Spinal cord (tissue), 10 donors: ENCODE measurements around the gene SUN2. TPM values are rescaled to one million over a fixed set of nuclear protein-coding genes. Genes with fewer than 3 reads are reported as not detected.
A peak's percentile ranks its signal among the peaks of the same experiment; 100 is the strongest.

Experiments
- DNase-seq, 6 donors: peaks; one replicate each; pipeline versions ENCODE4 v3.0.0 to v3.0.0-alpha.2; 2013 to 2015; ENCODE audit warnings: low spot score in 6 of 6, low read depth in 4 of 6
- H3K27ac ChIP-seq: one replicate; pipeline ENCODE4 v1.5.1; 2013; ENCODE audit warnings: low read depth, low read length, control low read depth
- H3K27me3 ChIP-seq: one replicate; pipeline ENCODE4 v1.6.1; 2013; ENCODE audit warnings: low read length; ENCODE audit not compliant: control insufficient read depth, insufficient read depth
- H3K36me3 ChIP-seq: one replicate; pipeline ENCODE4 v1.6.1; 2013; ENCODE audit warnings: low read length; ENCODE audit not compliant: control insufficient read depth, insufficient read depth
- H3K4me1 ChIP-seq: one replicate; pipeline ENCODE4 v1.6.1; 2013; ENCODE audit warnings: low read length; ENCODE audit not compliant: control insufficient read depth, insufficient read depth
- H3K4me3 ChIP-seq: one replicate; pipeline ENCODE4 v1.5.1; 2013; ENCODE audit warnings: low read depth, low read length, control low read depth
- H3K9me3 ChIP-seq: one replicate; pipeline ENCODE4 v1.6.1; 2013; ENCODE audit warnings: low read length; ENCODE audit not compliant: control insufficient read depth, insufficient read depth
- WGBS: methylation state at CpG from one replicate; pipeline ENCODE4 v1.1.5; 2013; ENCODE audit warnings: missing lambda C conversion rate; ENCODE audit not compliant: insufficient coverage; 5-methylcytosine and 5-hydroxymethylcytosine counted together
- polyA plus RNA-seq, 2 donors: library from polyadenylated mRNA; unstranded; fragments of 120-200 nt; gene quantifications; one replicate each; pipeline ENCODE4 v1.2.1, GENCODE V29; 2013; ENCODE audit not compliant: insufficient read length in 2 of 2
- small RNA-seq: library from RNA; depleted of rRNA; stranded (forward); fragments of <200 nt; gene quantifications from one replicate; pipeline ENCODE3, GENCODE V24; 2014; ENCODE audit warnings: low replicate concordance
- total RNA-seq, 2 donors: library from RNA; depleted of rRNA in 1 of 2; stranded (reverse); fragments of 120-200 nt in 1 of 2; fragments of >200 nt in 1 of 2; gene quantifications; one replicate each; pipeline versions ENCODE4 v1.2.3 to v1.2.4, GENCODE V29; 2013 to 2014
- donor health status: healthy.

Gene SUN2
- total and polyA plus RNA-seq, 4 donors: 33.2 to 66.9 (median 46.0) TPM

DNA sequence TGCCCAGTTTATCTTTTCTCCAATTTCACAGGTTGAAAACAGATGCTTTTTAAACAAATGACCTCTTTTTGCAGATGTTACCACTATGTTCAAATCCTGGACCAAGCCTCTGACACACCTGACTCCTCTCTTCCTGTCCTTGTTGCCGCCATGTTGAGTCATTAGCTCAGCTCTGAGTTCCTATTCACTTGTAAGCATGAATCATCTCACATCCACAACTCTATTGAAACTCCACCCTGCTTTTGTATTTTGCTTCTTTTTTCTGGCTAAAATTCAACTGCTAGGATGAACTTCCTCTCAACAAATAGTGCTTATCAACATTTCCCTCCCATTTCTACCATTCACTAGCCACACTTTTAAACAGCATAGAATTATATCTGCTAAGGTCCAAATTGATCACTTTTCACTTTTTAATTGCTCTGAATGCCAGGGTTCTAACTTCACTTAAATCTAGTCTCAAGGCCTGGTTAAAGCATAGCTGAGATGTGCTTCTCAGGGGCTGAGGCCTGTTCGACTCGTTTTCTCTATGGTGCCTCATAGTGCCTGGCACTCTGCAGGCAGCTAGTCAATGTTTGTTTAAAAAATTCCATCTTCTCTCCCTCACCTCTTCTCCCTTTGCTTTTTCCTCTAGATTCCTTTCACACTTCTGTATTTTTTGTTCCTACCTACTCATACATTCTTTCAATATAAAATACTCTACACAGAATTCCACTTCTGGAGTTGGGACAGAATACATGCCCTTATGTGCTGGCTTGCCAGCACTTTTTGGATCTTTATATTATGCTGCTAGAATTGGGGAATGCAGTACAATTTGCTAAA is 59.0 kb downstream of the SUN2 start:
- WGBS: 39% methylated on average over 3 of the region's 3 CpGs
- no peaks in the 10 kb centered on the region for H3K27me3 ChIP-seq
- peak overlapping the region; percentile 61 for H3K27ac ChIP-seq
- H3K9me3 ChIP-seq: no peaks in the 10 kb centered on the region
- H3K36me3 ChIP-seq: peaks cover 11% of the 10 kb centered on the region
- no peak overlapping the region for H3K4me3 ChIP-seq
- peaks cover 20% of the 10 kb centered on the region for H3K4me1 ChIP-seq
- no peak for DNase-seq

DNA sequence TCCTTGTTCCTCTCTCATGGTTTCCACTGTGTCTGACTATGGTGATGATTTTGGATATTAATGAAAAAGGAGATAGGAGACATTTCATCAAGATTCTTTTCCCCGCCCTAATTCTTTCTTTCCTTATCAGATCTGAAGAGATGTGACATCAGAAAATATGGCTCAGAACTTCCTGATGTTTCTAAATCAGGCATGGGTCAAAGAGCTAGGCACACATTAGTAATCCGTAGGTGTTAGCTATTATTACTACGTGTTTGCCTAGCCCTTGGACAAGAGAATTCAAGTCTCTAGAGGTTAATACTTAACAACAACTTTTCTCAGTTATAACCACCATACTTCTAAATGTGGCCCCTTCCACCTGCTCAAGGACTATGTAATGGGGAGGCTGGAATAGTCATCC is 60.9 kb downstream of the SUN2 start:
- H3K36me3 ChIP-seq: peaks cover 24% of the 10 kb centered on the region
- H3K4me1 ChIP-seq: peaks cover 13% of the 10 kb centered on the region
- DNase-seq: no peak
- no peaks in the 10 kb centered on the region for H3K27me3 ChIP-seq
- H3K27ac ChIP-seq: no peak overlapping the region
- no peak overlapping the region for H3K4me3 ChIP-seq
- no peaks in the 10 kb centered on the region for H3K9me3 ChIP-seq
- WGBS: no CpG with 5 or more reads among the region's 3 CpGs

- Histone ChIP-seq H3K27me3 (no peaks in the 10 kb centered on the region), H3K27ac (no peak overlapping the region), H3K9me3 (no peaks in the 10 kb centered on the region), H3K4me3 (no peak overlapping the region), H3K4me1 (peaks cover 10% of the 10 kb centered on the region), H3K36me3 (peaks cover 30% of the 10 kb centered on the region)
- DNase-seq: no peak
- WGBS: no CpG with 5 or more reads among the region's 2 CpGs
These were observed 61.7 kb downstream of the SUN2 start for GRCh38 chr22:38694049-38694448.

GRCh38 chr22:38689651-38690050 is 66.1 kb downstream of the SUN2 start:
- DNase-seq: no peak
- Histone ChIP-seq H3K27me3 (no peaks in the 10 kb centered on the region), H3K9me3 (no peaks in the 10 kb centered on the region), H3K36me3 (peaks cover 61% of the 10 kb centered on the region), H3K4me3 (no peak overlapping the region), H3K4me1 (no peaks in the 10 kb centered on the region), H3K27ac (no peak overlapping the region)
- no CpG with 5 or more reads among the region's 1 CpG for WGBS

- H3K36me3 ChIP-seq: peaks cover 51% of the 10 kb centered on the region
- H3K9me3 ChIP-seq: no peaks in the 10 kb centered on the region
- peaks cover 10% of the 10 kb centered on the region for H3K4me1 ChIP-seq
- 100% methylated on average over 1 of the region's 1 CpG for WGBS
- no peaks in the 10 kb centered on the region for H3K27me3 ChIP-seq
- no peak for DNase-seq
- H3K27ac ChIP-seq: no peak overlapping the region
- H3K4me3 ChIP-seq: no peak overlapping the region
These were observed 70.0 kb downstream of the SUN2 start for GRCh38 chr22:38685761-38686160.

GRCh38 chr22:38684895-38685294 is 70.9 kb downstream of the SUN2 start:
- H3K27me3 ChIP-seq: no peaks in the 10 kb centered on the region
- peaks cover 17% of the 10 kb centered on the region for H3K4me1 ChIP-seq
- no peak overlapping the region for H3K27ac ChIP-seq
- no peaks in the 10 kb centered on the region for H3K9me3 ChIP-seq
- no peak for DNase-seq
- 100% methylated on average over 2 of the region's 9 CpGs for WGBS
- H3K36me3 ChIP-seq: peaks cover 44% of the 10 kb centered on the region
- H3K4me3 ChIP-seq: no peak overlapping the region

Small RNA genes within 50 kb of the gene (small RNA-seq; reads per million reads assigned to genes)
- not detected for gene AL021707.8

Other genes starting within 250 kb of the SUN2 start
- 100 to 1,000 TPM; 564 to 606 TPM for gene DDX17, start 249.7 kb downstream of the SUN2 start, total RNA-seq
- 100 to 1,000 TPM; 546 to 591 TPM for gene DDX17, start 249.7 kb downstream of the SUN2 start, polyA plus RNA-seq
- gene DMC1, start 185.8 kb downstream of the SUN2 start, total RNA-seq: 1 to 10 TPM; 3.8 to 3.9 TPM
- 1 to 10 TPM; 1.9 to 2.9 TPM for gene DMC1, start 185.8 kb downstream of the SUN2 start, polyA plus RNA-seq
- gene FAM227A, start 99.6 kb downstream of the SUN2 start, total RNA-seq: 1 to 10 TPM; 5.9 to 8.8 TPM
- gene FAM227A, start 99.6 kb downstream of the SUN2 start, polyA plus RNA-seq: 1 to 10 TPM; 6.5 to 9.4 TPM
- gene CBY1, start 99.4 kb downstream of the SUN2 start, total RNA-seq: 10 to 100 TPM; 16.1 to 37.5 TPM
- gene CBY1, start 99.4 kb downstream of the SUN2 start, polyA plus RNA-seq: 10 to 100 TPM; 38.1 to 53.0 TPM
- gene TOMM22, start 74.0 kb downstream of the SUN2 start, total RNA-seq: 10 to 100 TPM; 38.4 to 52.3 TPM
- gene TOMM22, start 74.0 kb downstream of the SUN2 start, polyA plus RNA-seq: 10 to 100 TPM; 78.7 to 86.1 TPM
- gene JOSD1, start 55.1 kb downstream of the SUN2 start, total RNA-seq: 10 to 100 TPM; 36.4 to 51.0 TPM
- gene JOSD1, start 55.1 kb downstream of the SUN2 start, polyA plus RNA-seq: 10 to 100 TPM; 35.4 to 43.1 TPM
- gene GTPBP1, start 50.1 kb downstream of the SUN2 start, total RNA-seq: 10 to 100 TPM; 25.0 to 31.8 TPM
- gene GTPBP1, start 50.1 kb downstream of the SUN2 start, polyA plus RNA-seq: 10 to 100 TPM; 57.0 to 79.6 TPM
- 10 to 100 TPM in 1 of 2 donors, 1 to 10 TPM in 1; 9.0 to 31.0 TPM for gene DNAL4, start 38.1 kb upstream of the SUN2 start, total RNA-seq
- gene DNAL4, start 38.1 kb upstream of the SUN2 start, polyA plus RNA-seq: 10 to 100 TPM; 20.6 to 22.7 TPM
- gene NPTXR, start 88.0 kb upstream of the SUN2 start, total RNA-seq: 10 to 100 TPM; 12.0 to 28.4 TPM
- 10 to 100 TPM; 91.2 to 94.0 TPM for gene NPTXR, start 88.0 kb upstream of the SUN2 start, polyA plus RNA-seq
- gene CBX6, start 116.2 kb upstream of the SUN2 start, total RNA-seq: 10 to 100 TPM; 38.3 to 50.0 TPM
- gene CBX6, start 116.2 kb upstream of the SUN2 start, polyA plus RNA-seq: 10 to 100 TPM; 68.9 to 70.0 TPM
- gene APOBEC3A, start 201.6 kb upstream of the SUN2 start, total RNA-seq: 1 to 10 TPM in 1 of 2 donors, under 1 TPM in 1; 0.28 to 2.4 TPM
- gene APOBEC3A, start 201.6 kb upstream of the SUN2 start, polyA plus RNA-seq: not detected
- 1 to 10 TPM; 1.1 to 2.1 TPM for gene APOBEC3B, start 226.3 kb upstream of the SUN2 start, total RNA-seq
- 1 to 10 TPM; 2.3 to 2.6 TPM for gene APOBEC3B, start 226.3 kb upstream of the SUN2 start, polyA plus RNA-seq